ENCODE data around the gene ZC3H6. TPM values are rescaled to one million over a fixed set of nuclear protein-coding genes. Genes with fewer than 3 reads are reported as not detected.

Gene ZC3H6
- total RNA-seq, 1 donor from 2014 or later, result 7.3 TPM

- no peak for DNase-seq (ENCODE audit: low read depth, low spot score)
- H3K4me3 Mint-ChIP-seq, result no peak overlapping the region
- H3K36me3 Mint-ChIP-seq (ENCODE audit: low read depth), result peaks cover 16% of the 10 kb centered on the region
- no peak overlapping the region for H3K27ac Mint-ChIP-seq (ENCODE audit: unreplicated experiment)
- no peak for TF ChIP-seq CTCF (conservative IDR thresholded peaks at IDR 0.05)
- no peaks in the 10 kb centered on the region for H3K9me3 Mint-ChIP-seq
- no peaks in the 10 kb centered on the region for H3K4me1 Mint-ChIP-seq
- H3K27me3 Mint-ChIP-seq (ENCODE audit: low read depth), result no peaks in the 10 kb centered on the region
Measured at GRCh38 chr2:112332123-112332696, 56.8 kb downstream of the ZC3H6 start.

GRCh38 chr2:112335600-112335999 is 60.2 kb downstream of the ZC3H6 start:
- Mint-ChIP-seq H3K27me3 (ENCODE audit: low read depth) (no peaks in the 10 kb centered on the region), H3K36me3 (ENCODE audit: low read depth) (peaks cover 4% of the 10 kb centered on the region), H3K4me1 (no peaks in the 10 kb centered on the region), H3K9me3 (no peaks in the 10 kb centered on the region), H3K27ac (ENCODE audit: unreplicated experiment) (no peak overlapping the region), H3K4me3 (no peak overlapping the region)
- DNase-seq (ENCODE audit: low read depth, low spot score), result no peak
- TF ChIP-seq CTCF (conservative IDR thresholded peaks at IDR 0.05), result no peak

DNA sequence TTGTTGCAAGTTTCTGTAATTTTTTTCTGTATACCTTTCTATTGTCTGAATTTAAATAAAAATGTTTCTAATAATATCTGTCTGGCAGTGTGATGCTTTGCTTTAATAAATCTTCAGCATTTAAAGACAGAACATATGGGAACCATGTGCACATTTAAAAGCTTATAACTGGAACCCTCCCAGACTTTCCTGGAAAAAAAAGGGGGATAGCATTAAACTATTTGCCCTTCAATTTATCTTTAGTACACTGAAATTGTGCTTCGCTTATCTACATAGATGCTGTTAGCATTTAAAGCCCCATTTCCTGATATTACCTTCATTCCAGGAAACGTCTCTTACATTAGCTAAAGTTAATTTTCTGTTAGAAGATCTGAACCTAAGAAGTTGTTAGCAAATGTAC is 64.6 kb downstream of the ZC3H6 start:
- Mint-ChIP-seq H3K36me3 (ENCODE audit: low read depth) (no peaks in the 10 kb centered on the region), H3K4me3 (no peak overlapping the region)

DNA sequence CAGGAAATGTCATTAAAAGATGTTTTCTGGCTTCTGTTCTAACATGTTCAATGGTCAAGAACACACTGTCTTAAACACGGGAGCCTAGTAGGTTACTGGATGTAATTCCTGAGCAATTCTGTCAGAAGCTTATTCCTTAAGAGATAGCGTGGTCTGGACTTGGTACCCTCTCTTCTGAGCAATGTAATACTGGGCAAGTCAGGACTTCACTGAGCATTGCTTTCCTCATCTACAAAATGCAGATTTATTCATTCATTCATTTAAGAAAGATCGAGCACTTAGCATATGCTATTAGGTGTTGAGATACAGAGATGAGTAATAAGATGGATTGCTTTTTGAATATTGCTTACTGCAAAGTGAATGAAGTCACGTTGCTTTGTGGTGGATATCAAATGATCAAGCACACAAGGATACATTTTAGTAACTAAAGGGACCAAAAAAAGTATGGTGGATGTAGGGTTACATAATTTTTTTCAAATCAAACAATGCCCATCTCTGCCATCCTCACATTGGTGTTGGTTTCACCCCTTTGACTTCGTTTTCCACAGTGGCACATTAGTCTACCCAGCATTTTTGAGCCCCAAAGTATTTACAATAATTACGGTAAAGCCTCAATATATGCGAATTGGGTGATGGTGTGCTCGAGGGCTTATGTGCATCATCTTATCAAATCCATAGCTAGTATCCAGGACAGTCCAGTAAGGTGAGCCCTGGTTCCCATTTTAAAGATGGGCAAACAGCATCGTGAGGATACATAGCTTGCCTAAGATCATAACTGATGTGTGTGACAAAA is 65.3 kb downstream of the ZC3H6 start:
- no peak overlapping the region for H3K4me3 Mint-ChIP-seq
- no peak for TF ChIP-seq CTCF (conservative IDR thresholded peaks at IDR 0.05)
- H3K27me3 Mint-ChIP-seq (ENCODE audit: low read depth), result no peaks in the 10 kb centered on the region
- no peaks in the 10 kb centered on the region for H3K36me3 Mint-ChIP-seq (ENCODE audit: low read depth)
- no peak for DNase-seq (ENCODE audit: low read depth, low spot score)
- no peaks in the 10 kb centered on the region for H3K4me1 Mint-ChIP-seq
- peaks cover 2% of the 10 kb centered on the region for H3K9me3 Mint-ChIP-seq
- no peak overlapping the region for H3K27ac Mint-ChIP-seq (ENCODE audit: unreplicated experiment)

More for the DNA sequence above, 64.6 kb downstream of the ZC3H6 start:
- no peaks in the 10 kb centered on the region for H3K4me1 Mint-ChIP-seq
- peaks cover 2% of the 10 kb centered on the region for H3K9me3 Mint-ChIP-seq
- H3K27ac Mint-ChIP-seq (ENCODE audit: unreplicated experiment), result no peak overlapping the region
- TF ChIP-seq CTCF (conservative IDR thresholded peaks at IDR 0.05), result no peak
- no peak for DNase-seq (ENCODE audit: low read depth, low spot score)
- H3K27me3 Mint-ChIP-seq (ENCODE audit: low read depth), result no peaks in the 10 kb centered on the region

DNA sequence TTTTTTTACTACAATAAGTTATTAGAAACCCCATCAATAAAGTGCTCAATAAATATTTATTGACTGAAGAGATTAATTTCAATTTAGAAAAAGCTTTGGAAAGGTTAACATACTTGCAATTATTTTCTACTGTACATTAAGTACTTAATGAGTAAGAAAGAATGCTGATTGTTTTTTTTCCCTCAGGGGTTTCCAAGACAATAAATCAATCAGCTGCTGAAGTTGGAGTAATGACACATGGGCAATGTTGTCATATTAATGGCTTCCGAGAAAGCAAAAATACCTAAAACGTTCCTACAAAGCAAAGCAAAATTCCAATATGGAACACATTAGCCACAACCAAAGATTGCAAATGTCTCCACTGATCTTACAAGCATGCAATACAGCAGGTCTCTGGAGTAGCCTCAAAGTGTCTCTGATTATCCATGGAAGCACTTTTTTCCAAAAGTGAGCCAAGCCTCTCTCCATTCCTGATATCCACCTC is 66.7 kb downstream of the ZC3H6 start:
- Mint-ChIP-seq H3K9me3 (peaks cover 2% of the 10 kb centered on the region), H3K27me3 (ENCODE audit: low read depth) (no peaks in the 10 kb centered on the region), H3K36me3 (ENCODE audit: low read depth) (no peaks in the 10 kb centered on the region), H3K4me3 (no peak overlapping the region), H3K4me1 (no peaks in the 10 kb centered on the region), H3K27ac (ENCODE audit: unreplicated experiment) (no peak overlapping the region)
- no peak for DNase-seq (ENCODE audit: low read depth, low spot score)
- no peak for TF ChIP-seq CTCF (conservative IDR thresholded peaks at IDR 0.05)

Measured in neural crest cell (in vitro differentiated cells).